GM12872 (cell line): ENCODE data around the gene ACOT11.

Source experiments
- CTCF ChIP-seq: IDR thresholded peaks from 3 replicates; pipeline ENCODE4 v1.5.1; 2011; ENCODE audit warnings: low read depth, mild to moderate bottlenecking, low read length, moderate library complexity; ENCODE audit not compliant: insufficient read depth

ACOT11 gene

DNA sequence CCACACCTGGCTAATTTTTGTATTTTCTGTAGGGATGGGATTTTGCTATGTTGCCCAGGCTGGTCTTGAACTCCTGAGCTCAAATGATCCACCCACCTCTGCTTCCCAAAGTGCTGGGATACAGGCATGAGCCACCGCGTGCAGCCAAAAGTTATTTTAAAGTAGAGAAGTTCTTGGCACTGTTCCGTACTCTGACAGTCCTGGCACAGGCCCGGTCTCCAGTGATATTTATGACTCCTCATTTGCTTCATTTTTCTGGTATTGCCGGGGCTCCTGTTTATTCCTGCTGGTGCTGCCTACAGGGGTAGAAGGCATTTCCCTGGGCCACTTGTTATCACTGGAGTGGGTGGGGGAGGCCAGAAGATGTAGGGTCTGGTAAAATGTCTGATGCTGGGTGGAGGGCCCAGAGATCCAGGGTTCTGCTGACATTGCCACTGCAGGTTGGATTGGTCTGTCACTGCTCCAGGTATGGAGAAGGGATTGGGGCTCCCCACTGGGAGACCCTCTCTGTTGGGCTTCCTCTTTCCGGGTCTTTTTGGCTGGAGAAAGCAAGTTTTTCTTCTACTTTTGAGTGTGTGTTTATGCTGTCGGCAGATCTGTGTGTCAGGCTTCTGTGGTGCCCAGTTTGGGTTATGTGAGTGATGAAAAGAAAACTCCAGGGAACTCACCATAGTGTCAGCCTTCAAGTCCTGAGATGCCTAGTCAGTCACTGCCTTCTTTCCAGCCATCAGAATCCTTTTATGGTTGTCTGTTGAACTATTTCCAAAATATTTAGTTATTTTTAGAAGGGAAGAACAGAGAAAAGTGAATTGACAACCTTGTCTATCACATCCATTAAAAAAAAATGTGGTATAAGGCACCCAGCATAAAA, 98.0 kb downstream of the ACOT11 start:
- TF ChIP-seq CTCF, result no peak

DNA sequence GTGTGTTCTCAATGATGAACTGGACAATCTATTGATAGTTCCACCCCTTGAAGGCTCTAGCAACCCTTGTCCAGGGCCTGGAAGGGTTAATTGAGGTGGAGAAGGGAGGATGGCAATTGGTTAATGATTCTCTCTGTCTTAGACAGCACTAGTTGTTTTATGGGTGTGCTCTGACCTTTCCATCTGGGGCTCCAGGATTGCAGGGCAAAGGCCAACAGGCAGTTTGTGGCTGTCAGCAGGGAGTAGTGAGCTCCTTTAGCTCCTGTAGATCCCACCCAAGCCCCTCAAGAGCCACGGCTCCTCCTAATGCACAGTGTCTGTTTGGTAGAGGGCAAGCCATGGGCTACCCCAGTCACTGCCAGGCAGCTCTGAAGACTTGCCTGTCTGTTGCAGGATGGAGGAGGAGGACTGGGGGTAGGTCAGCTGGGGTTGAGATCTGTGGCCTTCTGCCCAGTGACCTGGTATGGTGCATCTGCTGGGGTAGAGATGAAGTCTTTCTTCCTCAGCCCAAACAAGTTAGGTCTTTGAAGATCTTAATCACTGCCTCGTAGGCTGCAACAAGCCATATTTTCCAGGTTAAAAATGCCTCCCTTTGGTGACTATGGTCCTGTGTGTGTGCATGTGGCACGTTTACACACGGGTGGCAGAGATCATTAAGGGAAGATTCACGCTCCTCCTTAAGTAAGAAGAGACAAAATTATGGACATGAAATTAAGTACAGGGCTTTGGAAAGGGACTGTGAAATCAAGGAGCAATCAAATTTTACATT, 101.3 kb downstream of the ACOT11 start:
- TF ChIP-seq CTCF, result no peak

GRCh38 chr1:54649921-54650320, 101.9 kb downstream of the ACOT11 start:
- TF ChIP-seq CTCF, result no peak

- no peak for TF ChIP-seq CTCF
Measured at GRCh38 chr1:54650417-54650816, 102.4 kb downstream of the ACOT11 start.

DNA sequence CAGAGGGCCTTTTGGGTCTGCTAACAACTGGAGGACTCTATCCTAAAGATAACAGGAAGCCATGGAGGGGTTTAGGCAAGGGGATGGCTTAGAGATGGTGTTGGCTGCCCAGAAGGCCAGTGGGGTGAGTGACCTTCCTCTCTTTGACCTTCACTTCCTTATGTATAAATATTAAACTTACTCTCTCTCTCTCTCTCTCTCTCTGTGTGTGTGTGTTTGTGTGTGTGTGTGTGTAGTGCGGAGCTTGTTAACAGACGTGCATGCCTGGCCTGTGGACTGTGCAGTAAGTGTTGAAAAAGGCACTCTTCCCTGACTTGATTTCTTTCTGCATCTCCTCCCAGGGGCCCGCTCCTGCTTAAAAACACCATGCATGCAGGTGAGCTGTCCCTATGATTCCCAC, 103.6 kb downstream of the ACOT11 start:
- TF ChIP-seq CTCF, result no peak

GRCh38 chr1:54652168-54652567, 104.1 kb downstream of the ACOT11 start:
- no peak for TF ChIP-seq CTCF

- no peak for TF ChIP-seq CTCF
Measured at GRCh38 chr1:54653036-54653435, 105.0 kb downstream of the ACOT11 start.
